Right cardiac atrium (tissue), 5 donors: Measurements from ENCODE around the gene PODXL2. TPM values are rescaled to one million over a fixed set of nuclear protein-coding genes. Genes with fewer than 3 reads are reported as not detected.

Source experiments
- ATAC-seq, 2 donors: fragments of 200-7000 bp; cut with Tn5 transposase; one replicate each; pipeline versions ENCODE4 v1.8.0 to v1.9.1; 2020; ENCODE audit warnings: moderate library complexity in 2 of 2, mild to moderate bottlenecking in 1 of 2
- DNase-seq, 3 donors: peaks; one replicate each; pipeline ENCODE4 v3.0.0-alpha.2; 2020
- H3K27ac ChIP-seq: one replicate; pipeline ENCODE4 v1.5.1; 2013; ENCODE audit warnings: mild to moderate bottlenecking, low read length, control low read depth, moderate library complexity
- H3K27me3 ChIP-seq: one replicate; pipeline ENCODE4 v1.6.1; 2013; ENCODE audit not compliant: control insufficient read depth, insufficient read depth
- H3K4me1 ChIP-seq: one replicate; pipeline ENCODE4 v1.6.1; 2013; ENCODE audit warnings: low read length; ENCODE audit not compliant: control insufficient read depth, insufficient read depth
- H3K4me3 ChIP-seq: one replicate; pipeline ENCODE4 v1.5.1; 2013; ENCODE audit warnings: low read length, control low read depth
- H3K9me3 ChIP-seq: one replicate; pipeline ENCODE4 v1.6.1; 2013; ENCODE audit warnings: low read length; ENCODE audit not compliant: control insufficient read depth
- WGBS: extraction: QIAGEN DNeasy Blood & Tissue Kit; methylation state at CpG from one replicate; pipeline ENCODE4 v1.1.7; 2013; 5-methylcytosine and 5-hydroxymethylcytosine counted together
- intact Hi-C, 4 donors: fragments of 100-400 bp; cut with DNase I; formaldehyde crosslinking; loops; one replicate each; pipeline versions ENCODE4 v1.11.0 to v1.14.0; 2022 to 2023
- polyA plus RNA-seq: library from polyadenylated mRNA; stranded (reverse); fragments of 200-250 nt; gene quantifications from one replicate; pipeline ENCODE4 v1.2.3, GENCODE V29; 2013
- total RNA-seq, 4 donors: library from RNA; stranded (reverse); fragmentation: NEBNext Ultra II Directional; extraction: Animal tissue kit (Norgen Biotek cat#: 25700); gene quantifications; one replicate each; pipeline ENCODE4 v1.2.1, GENCODE V29; 2021
- donor health status: healthy with polysubstance abuse.
- donor health status: DM: no; HTN: yes; CAD: no.
- donor health status: DM: no; HTN: no; CAD: no.
- donor health status: DM: no; HTN: yes; CAD: no; lungs with severe emphysema.
- donor health status: DM: yes; HTN: yes; CAD: no.

PODXL2 gene
- total and polyA plus RNA-seq, 5 donors: 1.5 to 3.0 (median 2.1) TPM

DNA sequence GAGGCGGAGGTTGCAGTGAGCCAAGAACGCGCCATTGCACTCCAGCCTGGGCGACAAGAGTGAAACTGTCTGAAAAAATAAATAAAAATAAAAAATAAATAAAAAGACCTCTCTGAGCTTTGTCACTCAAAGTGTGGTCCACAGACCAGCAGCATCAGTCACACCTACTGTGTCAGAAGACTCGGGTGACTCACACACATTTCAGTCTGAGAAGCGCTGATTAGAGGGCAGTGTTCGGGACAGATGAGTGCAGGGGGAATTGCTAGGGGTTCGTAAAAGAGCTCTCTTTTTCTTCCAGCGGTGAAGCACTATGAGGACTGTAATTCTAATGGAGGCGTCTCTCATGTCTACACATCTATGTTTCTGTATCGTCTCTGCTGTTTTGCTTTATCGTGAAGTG, 5.7 kb downstream of the PODXL2 start:
- intact Hi-C loops: no loop called here
- H3K27me3 ChIP-seq: no peaks in the 10 kb centered on the region
- H3K4me3 ChIP-seq: no peak overlapping the region
- 87% methylated on average over 12 of the region's 12 CpGs for WGBS
- no peaks in the 10 kb centered on the region for H3K9me3 ChIP-seq
- peaks cover 5% of the 10 kb centered on the region for H3K4me1 ChIP-seq
- no peak overlapping the region for H3K27ac ChIP-seq
- DNase-seq (no peak), ATAC-seq (no peak)

DNA sequence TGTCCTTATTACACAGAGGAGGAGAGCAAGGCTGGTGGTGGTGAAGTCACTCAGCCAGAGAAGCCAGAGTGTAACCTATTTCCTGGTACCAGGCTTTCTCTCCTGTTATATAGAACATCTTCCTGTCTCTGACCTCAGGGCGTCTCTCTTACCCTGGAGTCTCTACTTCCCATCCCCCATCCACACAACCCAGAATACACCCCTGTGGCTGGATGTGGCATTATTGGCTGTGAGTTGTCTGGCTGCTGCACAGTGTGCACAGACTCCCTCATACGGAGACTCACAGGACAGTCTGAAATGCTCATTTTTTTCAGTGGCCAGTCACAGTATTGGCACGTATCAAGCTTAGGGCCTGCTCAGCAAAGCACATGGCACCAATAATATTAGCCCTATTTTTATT, 8.6 kb downstream of the PODXL2 start:
- intact Hi-C loops: no loop called here
- ATAC-seq (peak; percentile 31 to 39), DNase-seq (no peak)
- Histone ChIP-seq H3K4me1 (no peaks in the 10 kb centered on the region), H3K9me3 (no peaks in the 10 kb centered on the region), H3K27me3 (no peaks in the 10 kb centered on the region), H3K4me3 (no peak overlapping the region), H3K27ac (no peak overlapping the region)
- whole genome bisulfite sequencing: 74% methylated on average over 3 of the region's 3 CpGs

DNA sequence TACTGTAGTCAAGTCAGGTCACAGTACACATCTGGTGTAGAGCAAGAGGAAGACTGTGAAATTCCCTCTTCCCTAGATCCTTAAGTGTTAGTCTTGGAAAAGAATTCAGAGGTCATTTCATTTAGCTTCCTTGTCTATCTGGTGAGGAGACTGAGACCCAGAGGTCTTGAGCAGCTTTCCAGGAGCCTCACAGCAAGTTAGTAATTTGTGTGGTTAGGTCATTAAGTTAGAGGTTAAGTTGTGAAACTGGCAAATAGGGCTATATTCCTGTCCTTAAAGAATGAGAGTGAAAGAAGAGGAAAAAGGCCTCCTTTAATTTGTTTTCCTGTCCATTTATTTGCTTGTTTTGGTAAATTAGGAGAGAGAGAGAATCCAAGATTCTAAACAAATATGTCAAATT, 9.0 kb downstream of the PODXL2 start:
- Histone ChIP-seq H3K27me3 (no peaks in the 10 kb centered on the region), H3K9me3 (no peaks in the 10 kb centered on the region), H3K27ac (no peak overlapping the region), H3K4me3 (no peak overlapping the region), H3K4me1 (no peaks in the 10 kb centered on the region)
- intact Hi-C loops: no loop called here
- ATAC-seq (no peak), DNase-seq (no peak)

DNA sequence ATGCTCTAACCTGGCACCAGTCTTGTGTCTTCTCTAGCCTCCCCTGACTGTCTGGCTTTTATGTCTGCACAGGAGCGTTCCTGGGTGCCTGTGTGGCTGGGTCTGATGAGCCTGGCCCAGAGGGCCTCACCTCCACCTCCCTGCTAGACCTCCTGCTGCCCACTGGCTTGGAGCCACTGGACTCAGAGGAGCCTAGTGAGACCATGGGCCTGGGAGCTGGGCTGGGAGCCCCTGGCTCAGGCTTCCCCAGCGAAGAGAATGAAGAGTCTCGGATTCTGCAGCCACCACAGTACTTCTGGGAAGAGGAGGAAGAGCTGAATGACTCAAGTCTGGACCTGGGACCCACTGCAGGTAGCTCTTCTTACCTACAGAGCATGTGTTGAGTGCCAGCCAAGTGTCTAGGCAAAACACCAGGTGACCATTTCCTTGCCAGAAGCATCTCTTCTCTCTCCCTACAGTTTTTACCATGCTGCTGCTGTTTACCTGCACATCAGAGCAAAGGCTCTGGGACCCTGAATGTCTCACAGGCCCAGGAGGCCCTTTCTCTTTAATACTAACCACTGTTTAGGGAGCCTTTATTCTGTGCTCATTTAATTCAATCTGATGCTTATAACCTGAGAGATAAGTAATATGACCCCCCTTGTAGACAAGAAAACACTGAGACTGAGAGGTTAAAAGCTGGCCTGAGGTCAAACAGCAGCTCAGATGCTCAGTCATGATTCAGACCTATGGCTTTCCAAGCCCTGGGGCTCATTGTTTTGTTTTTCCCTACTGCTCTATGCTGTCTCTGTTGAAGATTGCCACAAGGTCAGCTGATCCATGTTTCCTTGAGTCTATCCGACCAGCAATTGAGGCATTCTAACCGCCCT, 10.4 kb downstream of the PODXL2 start:
- DNase-seq: no peak
- Histone ChIP-seq H3K9me3 (no peaks in the 10 kb centered on the region), H3K4me1 (no peaks in the 10 kb centered on the region), H3K27me3 (no peaks in the 10 kb centered on the region), H3K27ac (no peak overlapping the region), H3K4me3 (no peak overlapping the region)
- 90% methylated on average over 5 of the region's 5 CpGs for WGBS
- ATAC-seq: peak in 1 of 2 donors; percentile 48
- intact Hi-C loops: loop anchor here in 1 of 4 donors (5.0 kb wide), 1 partner anchor 193 kb away; no protein-coding TSS in a partner anchor

DNA sequence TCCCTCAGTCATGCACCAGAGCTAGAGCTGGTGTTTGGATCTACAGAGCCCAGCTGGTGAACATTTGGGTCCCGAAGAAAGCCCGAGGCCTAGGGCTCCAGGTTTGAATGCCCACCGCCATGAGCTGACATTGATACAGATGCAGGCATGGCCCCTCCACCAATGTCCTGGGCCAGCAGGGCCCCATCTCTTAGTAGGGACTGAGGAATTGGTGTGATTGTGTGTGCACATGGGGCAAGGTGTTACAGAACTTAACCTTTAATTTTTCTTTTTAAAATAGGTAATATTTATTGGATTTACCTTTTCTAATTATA, 11.0 kb downstream of the PODXL2 start:
- Histone ChIP-seq H3K27ac (no peak overlapping the region), H3K4me1 (no peaks in the 10 kb centered on the region), H3K27me3 (no peaks in the 10 kb centered on the region), H3K4me3 (no peak overlapping the region), H3K9me3 (no peaks in the 10 kb centered on the region)
- no peak for DNase-seq
- no peak for ATAC-seq
- intact Hi-C loops: loop anchor here in 1 of 4 donors (5.0 kb wide), 1 partner anchor 192 kb away; no protein-coding TSS in a partner anchor
- WGBS: over 99% methylated on average over 3 of the region's 3 CpGs

DNA sequence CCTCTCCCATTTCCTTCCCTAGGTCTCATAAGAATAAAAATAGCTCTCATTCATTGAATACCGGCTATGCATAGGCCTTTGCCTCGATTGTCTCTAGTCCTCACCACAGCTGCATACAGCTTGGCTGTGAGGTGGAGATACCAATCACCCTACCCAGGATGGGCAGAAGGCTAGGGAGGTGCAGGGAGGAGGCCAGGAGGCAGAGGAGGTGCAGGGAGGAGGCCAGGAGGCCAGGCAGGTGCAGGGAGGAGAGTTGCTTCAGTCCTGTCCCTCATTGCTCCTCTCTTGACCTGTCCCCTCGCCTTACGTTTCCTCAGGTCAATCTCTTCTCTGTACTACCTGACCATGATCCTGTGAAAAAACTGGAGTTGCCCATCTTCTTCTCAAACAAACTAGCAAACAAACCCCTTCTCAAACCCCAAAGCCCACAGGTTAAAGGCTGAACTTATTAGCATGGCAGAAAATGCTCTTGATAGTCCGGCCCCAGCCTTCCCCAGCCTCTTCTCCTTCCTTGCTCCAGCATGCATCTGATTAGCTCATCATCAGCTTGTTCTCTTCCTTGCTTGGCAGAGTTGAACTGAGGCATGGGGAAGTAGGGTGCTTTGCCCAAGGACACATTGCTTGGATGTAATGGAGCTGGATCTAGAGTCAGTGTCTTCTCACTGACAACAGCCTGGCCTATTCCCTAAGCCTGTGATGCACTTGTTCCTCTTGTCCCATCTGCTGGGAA, 15.8 kb downstream of the PODXL2 start:
- H3K9me3 ChIP-seq: no peaks in the 10 kb centered on the region
- no peaks in the 10 kb centered on the region for H3K27me3 ChIP-seq
- no peak for ATAC-seq
- 75% methylated on average over 5 of the region's 5 CpGs for WGBS
- H3K4me1 ChIP-seq: no peaks in the 10 kb centered on the region
- H3K4me3 ChIP-seq: no peak overlapping the region
- intact Hi-C loops: loop anchor here in 1 of 4 donors (5.0 kb wide), 1 partner anchor 187 kb away; no protein-coding TSS in a partner anchor
- DNase-seq: no peak
- H3K27ac ChIP-seq: no peak overlapping the region

DNA sequence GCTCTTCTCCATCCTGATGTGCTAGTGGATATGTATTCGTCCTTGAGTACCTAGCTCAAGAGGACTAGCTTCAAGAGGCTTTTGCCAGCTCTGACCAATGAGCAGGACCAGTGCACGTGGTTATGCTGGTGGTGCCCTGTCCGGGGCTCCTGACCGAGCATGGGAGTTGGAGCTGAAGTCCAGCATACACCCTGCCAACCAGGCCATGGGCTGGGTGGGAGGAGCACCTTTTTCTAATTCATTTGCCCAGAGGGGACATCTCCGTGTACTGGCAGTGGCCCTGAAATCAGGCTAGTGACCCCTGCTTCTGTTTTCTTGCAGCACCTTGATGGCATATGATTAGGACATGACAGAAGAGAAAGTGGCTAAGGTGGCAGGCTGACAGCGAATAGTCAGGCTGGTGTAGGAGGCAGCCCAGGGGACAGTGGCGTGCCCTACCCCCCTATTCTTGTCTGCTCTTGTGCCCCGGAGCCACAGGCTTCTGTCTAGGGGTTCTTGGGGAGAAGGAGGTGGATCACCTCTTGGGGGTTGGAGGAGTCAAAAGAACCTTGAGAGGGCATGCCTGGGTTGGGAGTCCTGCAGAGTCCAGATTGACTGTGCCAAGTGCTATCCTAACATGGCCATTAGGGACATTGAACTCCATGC, 16.5 kb downstream of the PODXL2 start:
- Histone ChIP-seq H3K4me1 (no peaks in the 10 kb centered on the region), H3K27ac (no peak overlapping the region), H3K4me3 (no peak overlapping the region), H3K9me3 (no peaks in the 10 kb centered on the region), H3K27me3 (no peaks in the 10 kb centered on the region)
- intact Hi-C loops: no loop called here
- DNase-seq: no peak
- 94% methylated on average over 8 of the region's 8 CpGs for WGBS
- peak in 1 of 2 donors; percentile 31 for ATAC-seq

DNA sequence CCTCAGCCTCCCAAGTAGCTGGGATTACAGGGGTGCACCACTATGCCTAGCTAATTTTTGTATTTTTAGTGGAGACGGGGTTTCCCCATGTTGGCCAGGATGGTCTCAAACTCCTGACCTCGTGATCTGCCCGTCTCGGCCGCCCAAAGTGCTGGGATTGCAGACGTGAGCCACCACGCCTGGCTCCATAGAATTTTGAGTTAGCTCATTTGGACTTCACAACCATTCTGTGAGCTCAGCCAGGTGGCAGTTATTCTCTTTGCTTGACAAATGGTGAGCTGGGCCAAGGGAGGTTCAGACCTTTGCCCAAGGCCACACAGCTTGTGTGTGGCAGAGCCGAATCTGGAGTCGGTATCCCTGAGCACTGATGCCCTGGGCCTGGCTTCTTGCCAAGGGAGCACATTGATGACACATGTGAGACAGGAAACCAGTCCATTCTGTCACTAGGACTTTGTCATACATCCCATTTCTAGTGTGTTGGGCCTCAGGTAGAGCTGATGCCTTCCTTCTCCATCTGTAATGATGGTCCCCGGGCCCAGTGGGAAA, 17.6 kb downstream of the PODXL2 start:
- no peaks in the 10 kb centered on the region for H3K27me3 ChIP-seq
- 92% methylated on average over 10 of the region's 10 CpGs for WGBS
- H3K4me3 ChIP-seq: no peak overlapping the region
- H3K4me1 ChIP-seq: no peaks in the 10 kb centered on the region
- H3K27ac ChIP-seq: no peak overlapping the region
- intact Hi-C loops: no loop called here
- ATAC-seq: no peak
- H3K9me3 ChIP-seq: no peaks in the 10 kb centered on the region
- DNase-seq: no peak

DNA sequence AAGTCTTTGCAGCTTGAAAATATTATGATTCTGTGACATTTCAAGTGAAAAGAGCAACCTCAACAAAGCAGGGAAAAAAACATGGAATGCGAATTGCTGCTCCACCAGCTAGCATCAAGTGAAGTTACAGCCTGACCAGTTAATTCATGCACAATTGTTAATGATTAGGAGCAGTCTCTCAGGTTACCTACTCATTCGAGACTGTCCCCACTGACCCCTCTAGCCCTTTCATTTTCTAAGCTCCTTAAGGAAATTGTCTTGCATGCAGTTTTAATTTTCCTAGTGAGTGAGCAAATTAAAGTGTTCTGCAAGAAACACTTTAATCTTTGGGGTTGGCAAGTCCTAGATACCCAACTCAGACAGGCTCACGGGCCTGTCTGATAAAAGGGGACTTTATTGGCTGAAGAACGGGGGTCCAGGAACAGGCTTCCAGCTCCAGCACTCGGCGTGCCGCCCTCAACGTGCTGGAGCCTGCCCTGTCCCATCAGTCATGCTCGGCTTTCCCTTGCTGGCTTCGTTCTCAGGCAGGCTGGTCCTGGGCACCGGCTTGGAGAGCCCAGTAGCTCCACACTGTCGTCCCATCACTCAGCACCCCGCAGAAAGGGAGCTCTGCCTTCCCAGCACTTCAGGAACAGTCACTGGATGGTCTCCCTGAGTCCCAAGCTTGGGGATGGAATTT, 18.3 kb downstream of the PODXL2 start:
- no peak for DNase-seq
- 74% methylated on average over 13 of the region's 13 CpGs for WGBS
- Histone ChIP-seq H3K4me3 (no peak overlapping the region), H3K4me1 (no peaks in the 10 kb centered on the region), H3K9me3 (no peaks in the 10 kb centered on the region), H3K27ac (no peak overlapping the region), H3K27me3 (no peaks in the 10 kb centered on the region)
- intact Hi-C loops: no loop called here
- ATAC-seq: no peak

DNA sequence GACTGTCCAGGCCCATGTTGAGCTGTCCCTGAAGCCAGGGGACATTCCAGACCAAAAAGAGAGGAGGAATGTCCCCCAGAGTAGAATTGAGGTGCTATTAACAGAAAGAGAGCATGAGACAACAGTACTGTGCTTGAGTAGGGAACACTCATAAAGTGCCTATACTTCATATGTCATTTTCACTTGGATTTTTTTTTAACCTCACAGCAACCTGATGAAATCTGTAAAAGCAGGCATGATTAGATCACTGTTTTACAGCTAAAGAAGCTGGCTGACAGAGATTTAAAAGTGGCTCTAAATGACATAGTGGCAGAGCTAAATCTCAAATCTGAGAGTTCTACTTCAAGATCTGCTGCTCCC, 18.8 kb downstream of the PODXL2 start:
- Histone ChIP-seq H3K27me3 (no peaks in the 10 kb centered on the region), H3K4me3 (no peak overlapping the region), H3K9me3 (no peaks in the 10 kb centered on the region), H3K4me1 (no peaks in the 10 kb centered on the region), H3K27ac (no peak overlapping the region)
- ATAC-seq (no peak), DNase-seq (no peak)
- intact Hi-C loops: no loop called here
